Ramos (cell line): ENCODE measurements around the gene PKN1.

Experiments
- in situ Hi-C: fragments of 300-500 bp; cut with MboI; formaldehyde crosslinking; loops from one replicate; pipeline ENCODE4 v1.14.3; 2022; ENCODE audit warnings: low sequenced_read_pairs; ENCODE audit not compliant: unreplicated experiment

Gene PKN1

GRCh38 chr19:14425696-14426138, 7.4 kb upstream of the PKN1 start:
- in situ Hi-C loops, result loop anchor here (5.0 kb wide), 1 partner anchor 52 kb away; the partner anchor contains the start of gene PTGER1

GRCh38 chr19:14427461-14427860, 5.6 kb upstream of the PKN1 start:
- in situ Hi-C loops, result loop anchor here (5.0 kb wide), 1 partner anchor 50 kb away; the partner anchor contains the start of gene PTGER1

GRCh38 chr19:14428882-14429416, 4.2 kb upstream of the PKN1 start:
- in situ Hi-C loops, result loop anchor here (5.0 kb wide), 1 partner anchor 48 kb away; the partner anchor contains the start of gene PTGER1

GRCh38 chr19:14430712-14431111, 2.4 kb upstream of the PKN1 start:
- in situ Hi-C loops, result no loop called here

GRCh38 chr19:14433554-14434501, 722 bp downstream of the PKN1 start:
- in situ Hi-C loops, result no loop called here

GRCh38 chr19:14434543-14435319, 1.6 kb downstream of the PKN1 start:
- in situ Hi-C loops, result no loop called here

GRCh38 chr19:14435320-14436050, 2.4 kb downstream of the PKN1 start:
- in situ Hi-C loops, result no loop called here

- in situ Hi-C loops, result no loop called here
Observed at GRCh38 chr19:14437578-14438140, 4.6 kb downstream of the PKN1 start.

- in situ Hi-C loops, result no loop called here
Observed at GRCh38 chr19:14439014-14439413, 5.9 kb downstream of the PKN1 start.

GRCh38 chr19:14440049-14440448, 6.9 kb downstream of the PKN1 start:
- in situ Hi-C loops, result no loop called here

GRCh38 chr19:14441041-14441938, 8.2 kb downstream of the PKN1 start:
- in situ Hi-C loops, result no loop called here

GRCh38 chr19:14442891-14443631, 10.0 kb downstream of the PKN1 start:
- in situ Hi-C loops, result no loop called here

- in situ Hi-C loops, result no loop called here
Observed at GRCh38 chr19:14443632-14444216, 10.6 kb downstream of the PKN1 start.

GRCh38 chr19:14446336-14447036, 13.4 kb downstream of the PKN1 start:
- in situ Hi-C loops, result no loop called here

GRCh38 chr19:14449321-14449720, 16.2 kb downstream of the PKN1 start:
- in situ Hi-C loops, result no loop called here

- in situ Hi-C loops, result no loop called here
Observed at GRCh38 chr19:14450168-14450874, 17.2 kb downstream of the PKN1 start.
